ENCODE data around the gene STK39. TPM values are rescaled to one million over a fixed set of nuclear protein-coding genes. Genes with fewer than 3 reads are reported as not detected.

Gene STK39
- total RNA-seq, 4 donors from 2014 or later, result 17.4 to 27.6 (median 20.6) TPM

DNA sequence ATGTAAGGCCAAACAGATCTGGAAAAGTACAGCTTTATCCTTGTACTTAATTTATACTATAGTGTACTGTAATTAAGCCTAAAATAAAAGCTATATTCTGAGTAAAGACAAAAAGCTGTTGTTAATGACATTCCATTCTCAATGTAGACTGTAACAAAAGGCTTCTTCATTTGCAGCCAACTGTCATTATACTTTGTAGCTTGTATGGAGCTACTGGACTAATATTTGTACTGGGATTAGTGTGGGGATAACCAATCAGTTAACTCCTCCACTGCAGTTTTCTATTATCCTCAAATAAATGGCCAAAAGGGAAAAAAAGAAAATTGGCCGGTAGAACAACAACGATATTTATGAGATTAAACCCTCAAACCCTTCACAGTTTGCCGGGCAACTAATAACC, 66.5 kb downstream of the STK39 start:
- no peak overlapping the region for H3K27ac ChIP-seq
- peaks cover 5 to 49% (median 5%) of the 10 kb centered on the region in 3 donors for H3K4me1 ChIP-seq
- no peaks in the 10 kb centered on the region for H3K27me3 ChIP-seq
- no peaks in the 10 kb centered on the region for H3K36me3 ChIP-seq
- 34 to 42% methylated on average over 3 of the region's 3 CpGs for WGBS, 2 donors
- no peak for DNase-seq
- no peak overlapping the region for H3K4me3 ChIP-seq
- no peaks in the 10 kb centered on the region for H3K9me3 ChIP-seq
- intact Hi-C loops (cut with DNase I), result no loop called here
- TF ChIP-seq, protein P1, sequence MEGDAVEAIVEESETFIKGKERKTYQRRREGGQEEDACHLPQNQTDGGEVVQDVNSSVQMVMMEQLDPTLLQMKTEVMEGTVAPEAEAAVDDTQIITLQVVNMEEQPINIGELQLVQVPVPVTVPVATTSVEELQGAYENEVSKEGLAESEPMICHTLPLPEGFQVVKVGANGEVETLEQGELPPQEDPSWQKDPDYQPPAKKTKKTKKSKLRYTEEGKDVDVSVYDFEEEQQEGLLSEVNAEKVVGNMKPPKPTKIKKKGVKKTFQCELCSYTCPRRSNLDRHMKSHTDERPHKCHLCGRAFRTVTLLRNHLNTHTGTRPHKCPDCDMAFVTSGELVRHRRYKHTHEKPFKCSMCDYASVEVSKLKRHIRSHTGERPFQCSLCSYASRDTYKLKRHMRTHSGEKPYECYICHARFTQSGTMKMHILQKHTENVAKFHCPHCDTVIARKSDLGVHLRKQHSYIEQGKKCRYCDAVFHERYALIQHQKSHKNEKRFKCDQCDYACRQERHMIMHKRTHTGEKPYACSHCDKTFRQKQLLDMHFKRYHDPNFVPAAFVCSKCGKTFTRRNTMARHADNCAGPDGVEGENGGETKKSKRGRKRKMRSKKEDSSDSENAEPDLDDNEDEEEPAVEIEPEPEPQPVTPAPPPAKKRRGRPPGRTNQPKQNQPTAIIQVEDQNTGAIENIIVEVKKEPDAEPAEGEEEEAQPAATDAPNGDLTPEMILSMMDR (IDR thresholded peaks at IDR 0.05), result no peak
- TF ChIP-seq POLR2A (IDR thresholded peaks at IDR 0.05), result no peak

DNA sequence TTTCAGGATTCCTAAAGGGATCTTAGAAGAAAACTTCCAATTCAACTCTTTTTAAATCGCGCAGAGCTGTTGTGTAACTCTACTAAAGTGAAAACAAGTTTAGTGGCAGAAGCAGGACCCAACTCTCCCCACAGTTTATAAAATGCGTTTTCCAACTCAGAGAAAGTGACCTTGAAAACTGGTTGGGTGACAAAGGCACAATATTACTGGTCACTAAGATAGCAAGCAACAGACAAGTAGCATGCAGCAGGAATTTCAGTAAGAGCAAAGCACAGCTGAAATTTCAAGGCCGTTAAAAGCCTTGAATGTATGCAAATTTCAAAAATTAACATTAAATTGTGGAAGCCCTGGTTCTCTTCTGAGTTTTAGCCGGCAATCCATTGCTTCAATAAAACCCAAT, 66.9 kb downstream of the STK39 start:
- Histone ChIP-seq H3K4me1 (peaks cover 5 to 45% (median 5%) of the 10 kb centered on the region in 3 donors), H3K9me3 (no peaks in the 10 kb centered on the region), H3K27ac (no peak overlapping the region), H3K4me3 (no peak overlapping the region), H3K36me3 (no peaks in the 10 kb centered on the region), H3K27me3 (no peaks in the 10 kb centered on the region)
- no peak for DNase-seq
- intact Hi-C loops (cut with DNase I), result no loop called here
- WGBS, 2 donors, result 76 to 90% methylated on average over 5 of the region's 5 CpGs
- TF ChIP-seq, protein P1 (IDR thresholded peaks at IDR 0.05), result no peak
- TF ChIP-seq POLR2A (IDR thresholded peaks at IDR 0.05), result no peak

DNA sequence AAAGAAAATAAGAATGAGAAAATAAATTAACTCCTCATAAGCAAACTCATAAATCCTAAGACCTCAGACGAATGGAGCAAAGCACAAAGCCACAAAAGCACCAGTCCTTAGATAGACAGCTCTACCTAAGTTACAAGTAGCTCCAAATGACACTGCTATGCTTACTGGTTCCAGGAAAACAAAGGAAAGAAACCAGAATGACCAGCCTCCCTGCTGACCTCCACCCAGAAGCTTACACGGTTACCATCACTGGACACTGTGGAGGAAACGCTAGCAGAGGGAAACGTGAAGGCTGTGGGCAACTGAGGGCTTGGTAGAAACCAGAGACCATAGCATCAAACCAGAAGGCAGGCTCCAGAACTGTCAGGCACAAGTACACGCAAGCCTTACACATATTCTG, 67.8 kb downstream of the STK39 start:
- H3K27me3 ChIP-seq, result no peaks in the 10 kb centered on the region
- no peak overlapping the region for H3K27ac ChIP-seq
- no peaks in the 10 kb centered on the region for H3K9me3 ChIP-seq
- H3K4me3 ChIP-seq, result no peak overlapping the region
- H3K36me3 ChIP-seq, result no peaks in the 10 kb centered on the region
- DNase-seq, result no peak
- peaks cover 5 to 36% (median 5%) of the 10 kb centered on the region in 3 donors for H3K4me1 ChIP-seq
- WGBS, 2 donors, result 74 to 85% methylated on average over 5 of the region's 5 CpGs
- TF ChIP-seq, protein P1 (IDR thresholded peaks at IDR 0.05), result no peak
- TF ChIP-seq POLR2A (IDR thresholded peaks at IDR 0.05), result no peak
- intact Hi-C loops (cut with DNase I), result no loop called here

DNA sequence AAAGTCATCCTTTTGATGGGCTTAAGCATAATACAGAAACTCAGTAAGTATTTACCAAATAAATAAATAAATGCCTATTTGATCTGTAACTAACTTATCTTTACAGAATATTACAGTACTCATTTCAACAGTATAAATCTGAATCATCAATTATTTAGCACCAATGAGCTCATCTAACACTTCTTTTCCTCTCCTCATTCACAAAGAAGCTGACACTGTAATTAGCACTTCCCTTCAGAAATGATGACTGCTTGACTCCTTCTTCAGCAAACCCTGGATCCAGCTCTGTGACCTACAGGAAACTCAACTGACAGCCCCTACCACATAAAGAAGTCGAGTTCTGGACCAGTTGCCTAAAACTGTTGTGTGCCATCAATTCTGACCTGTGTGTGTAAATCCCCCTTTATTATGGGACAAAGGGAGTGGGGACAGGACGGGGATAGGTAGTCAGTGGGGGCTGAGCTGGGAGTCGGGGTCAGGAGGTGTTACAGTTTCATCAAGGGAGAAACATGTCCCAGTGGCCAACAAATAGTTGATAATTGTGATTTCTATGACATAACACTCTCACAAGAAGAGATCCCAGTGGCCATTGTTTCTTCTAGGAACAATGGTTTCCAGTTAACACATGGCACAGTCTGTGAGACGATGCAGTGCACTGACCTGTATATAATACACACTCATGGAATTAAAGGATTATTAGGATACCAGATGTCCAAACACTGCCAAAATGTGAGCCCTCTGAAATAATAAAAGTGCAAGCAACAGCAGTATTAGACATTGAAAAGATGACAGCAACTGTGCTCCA, 68.7 kb downstream of the STK39 start:
- TF ChIP-seq, protein P1 (IDR thresholded peaks at IDR 0.05), result no peak
- no peak for TF ChIP-seq POLR2A (IDR thresholded peaks at IDR 0.05)
- no peak overlapping the region for H3K27ac ChIP-seq
- no peaks in the 10 kb centered on the region for H3K9me3 ChIP-seq
- no peaks in the 10 kb centered on the region for H3K36me3 ChIP-seq
- DNase-seq, result no peak
- H3K27me3 ChIP-seq, result no peaks in the 10 kb centered on the region
- H3K4me1 ChIP-seq, result peaks cover 5 to 30% (median 5%) of the 10 kb centered on the region in 3 donors
- intact Hi-C loops (cut with DNase I), result no loop called here
- H3K4me3 ChIP-seq, result no peak overlapping the region
- 48 to 88% methylated on average over 4 of the region's 4 CpGs for WGBS, 2 donors

DNA sequence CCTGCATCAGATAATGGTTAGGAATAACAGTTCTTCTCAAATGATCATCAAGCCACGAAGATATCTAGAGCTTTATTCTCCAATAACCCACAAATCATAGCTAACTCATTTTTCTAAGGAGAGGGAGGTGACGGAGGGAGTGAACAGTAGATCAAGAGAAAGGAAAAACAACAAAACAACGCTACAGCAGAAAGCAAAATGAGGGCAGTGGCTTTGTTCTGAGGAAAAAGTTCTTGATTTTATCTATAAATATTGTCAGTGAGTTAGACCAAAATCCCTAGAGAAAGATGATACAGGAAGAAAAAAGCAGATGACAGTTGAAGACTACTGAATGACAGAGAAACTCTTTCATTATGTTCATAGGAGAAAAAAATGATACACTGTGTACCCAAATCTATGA, 71.0 kb downstream of the STK39 start:
- Histone ChIP-seq H3K9me3 (no peaks in the 10 kb centered on the region), H3K27me3 (no peaks in the 10 kb centered on the region), H3K4me3 (no peak overlapping the region), H3K4me1 (peaks cover 2 to 25% (median 5%) of the 10 kb centered on the region in 3 donors), H3K36me3 (no peaks in the 10 kb centered on the region), H3K27ac (no peak overlapping the region)
- intact Hi-C loops (cut with DNase I), result no loop called here
- no peak for DNase-seq
- TF ChIP-seq, protein P1 (IDR thresholded peaks at IDR 0.05), result no peak
- TF ChIP-seq POLR2A (IDR thresholded peaks at IDR 0.05), result no peak
- WGBS, 2 donors, result 75 to 81% methylated on average over 3 of the region's 3 CpGs
